OCI-LY1 (cell line): ENCODE data around the gene KRT10.
A peak's percentile ranks its signal among the peaks of the same experiment; 100 is the strongest.

Source experiments
- H2AFZ ChIP-seq: fragments of 200-600 bp; sonication (generic), shearing (Covaris generic); 2 replicates; pipeline ENCODE4 v1.6.0; 2014; ENCODE audit warnings: antibody characterized with exemption, mild to moderate bottlenecking, low read length
- H3F3A ChIP-seq: fragments of 200-600 bp; sonication (generic), shearing (Covaris generic); 2 replicates; pipeline ENCODE4 v1.6.0; 2014; ENCODE audit warnings: mild to moderate bottlenecking, antibody characterized with exemption, low read length, moderate library complexity; ENCODE audit not compliant: insufficient read depth
- H3K27ac ChIP-seq: fragments of 200-600 bp; sonication (generic); 2 replicates; pipeline ENCODE4 v1.5.1; 2014; ENCODE audit warnings: low read length, mixed run types, mild to moderate bottlenecking, low read depth; ENCODE audit not compliant: poor library complexity, severe bottlenecking
- H3K27me3 ChIP-seq: fragments of 200-600 bp; sonication (generic); 2 replicates; pipeline ENCODE4 v1.6.0; 2014; ENCODE audit warnings: antibody characterized with exemption, mild to moderate bottlenecking, low read length, moderate library complexity; ENCODE audit not compliant: insufficient read depth
- H3K36me3 ChIP-seq: fragments of 200-600 bp; sonication (generic); 2 replicates; pipeline ENCODE4 v1.6.1; 2014; ENCODE audit warnings: mild to moderate bottlenecking, antibody characterized with exemption, low read length, moderate library complexity, mixed read lengths; ENCODE audit not compliant: insufficient read depth
- H3K4me1 ChIP-seq: fragments of 200-600 bp; sonication (generic); 2 replicates; pipeline ENCODE4 v1.5.1; 2014; ENCODE audit warnings: mild to moderate bottlenecking, low read length, moderate library complexity; ENCODE audit not compliant: insufficient read depth, severe bottlenecking
- H3K4me2 ChIP-seq: fragments of 200-600 bp; sonication (generic), shearing (Covaris generic); 2 replicates; pipeline ENCODE4 v1.6.1; 2014; ENCODE audit warnings: low read length
- H3K4me3 ChIP-seq: fragments of 200-600 bp; sonication (generic); 2 replicates; pipeline ENCODE4 v1.5.1; 2014; ENCODE audit warnings: low read length, low read depth, mild to moderate bottlenecking, mixed read lengths; ENCODE audit not compliant: poor library complexity, severe bottlenecking
- H3K79me2 ChIP-seq: fragments of 200-600 bp; shearing (Covaris generic); 2 replicates; pipeline ENCODE4 v1.6.1; 2016; ENCODE audit warnings: mixed run types, low read length, mixed read lengths; ENCODE audit not compliant: insufficient read depth
- H3K9ac ChIP-seq: fragments of 200-600 bp; sonication (generic), shearing (Covaris generic); 2 replicates; pipeline ENCODE4 v1.6.1; 2014; ENCODE audit warnings: mild to moderate bottlenecking, low read length, mixed read lengths
- H3K9me2 ChIP-seq: fragments of 200-600 bp; sonication (generic), shearing (Covaris generic); 2 replicates; pipeline ENCODE4 v1.6.1; 2014; ENCODE audit warnings: low read depth, mild to moderate bottlenecking, low read length, mixed read lengths
- H3K9me3 ChIP-seq: fragments of 200-600 bp; shearing (Covaris generic); 2 replicates; pipeline ENCODE4 v1.6.1; 2014; ENCODE audit warnings: low read length, mixed read lengths
- H4K20me1 ChIP-seq: fragments of 200-600 bp; sonication (generic), shearing (Covaris generic); 2 replicates; pipeline ENCODE4 v1.6.0; 2016; ENCODE audit warnings: mild to moderate bottlenecking, low read length; ENCODE audit not compliant: insufficient read depth
- CTCF ChIP-seq: fragments of 200-600 bp; sonication (generic), shearing (Covaris generic); IDR thresholded peaks from 2 replicates; pipeline ENCODE4 v1.5.1; 2017; ENCODE audit warnings: mild to moderate bottlenecking, antibody characterized with exemption, low read length, moderate library complexity, mixed read lengths
- EZH2 ChIP-seq: fragments of 200-600 bp; sonication (generic), shearing (Covaris generic); IDR thresholded peaks from 2 replicates; pipeline ENCODE4 v1.8.0; 2017; ENCODE audit warnings: borderline replicate concordance, mixed run types, mild to moderate bottlenecking, antibody characterized with exemption, low read length, moderate library complexity, mixed read lengths

Gene KRT10

DNA sequence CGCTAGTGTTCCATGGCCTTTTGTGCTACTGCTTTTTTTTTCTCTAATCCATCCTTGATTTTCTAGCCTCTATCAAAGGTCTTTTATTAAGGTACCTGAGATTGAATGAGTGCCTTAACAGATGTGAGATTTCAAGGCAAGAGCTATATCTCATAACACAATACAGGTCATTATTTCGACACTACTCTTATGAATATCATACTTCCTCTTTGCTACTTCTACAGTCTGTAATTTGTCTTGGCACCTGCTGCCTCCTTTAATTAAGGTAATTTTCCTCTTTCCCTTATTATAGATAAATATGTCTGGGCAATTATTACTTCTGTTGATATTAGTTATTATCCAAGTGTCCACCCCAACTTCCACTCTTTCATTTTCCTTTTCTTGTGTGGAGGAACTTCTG, 27.9 kb downstream of the KRT10 start:
- TF ChIP-seq CTCF (no peak), EZH2 (no peak)
- Histone ChIP-seq H3K27me3 (no peaks in the 10 kb centered on the region; the same call in 1 of the 2 replicates), H3K36me3 (no peaks in the 10 kb centered on the region), H2AFZ (no peak overlapping the region), H4K20me1 (no peaks in the 10 kb centered on the region), H3K4me3 (no peak overlapping the region), H3K27ac (no peak overlapping the region), H3K79me2 (no peaks in the 10 kb centered on the region), H3F3A (no peaks in the 10 kb centered on the region), H3K9me2 (no peaks in the 10 kb centered on the region), H3K4me2 (no peak overlapping the region), H3K9me3 (no peaks in the 10 kb centered on the region), H3K9ac (no peak overlapping the region), H3K4me1 (no peaks in the 10 kb centered on the region)

DNA sequence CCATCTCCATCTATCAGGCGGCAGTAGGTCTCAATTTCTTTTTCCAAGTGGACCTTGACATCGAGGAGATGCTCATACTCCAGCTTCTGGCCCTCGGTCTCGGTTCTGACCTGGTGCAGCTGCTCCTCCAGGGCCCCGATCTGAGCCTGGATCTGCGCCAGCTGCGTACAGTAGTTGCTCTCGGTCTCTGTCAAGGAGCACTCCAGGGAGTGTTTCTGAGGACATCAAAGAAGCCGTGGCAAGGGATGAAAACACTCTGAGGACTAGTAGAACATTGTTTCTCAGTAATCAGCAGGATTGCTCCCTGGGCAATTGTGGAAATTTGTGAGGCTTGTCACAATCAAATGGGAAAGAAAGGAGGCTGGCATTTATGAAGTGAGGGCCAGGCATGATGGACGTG, 28.6 kb downstream of the KRT10 start:
- H3K79me2 ChIP-seq: no peaks in the 10 kb centered on the region
- no peaks in the 10 kb centered on the region for H3F3A ChIP-seq
- H3K9me2 ChIP-seq: no peaks in the 10 kb centered on the region
- H3K9ac ChIP-seq: no peak overlapping the region
- H4K20me1 ChIP-seq: no peaks in the 10 kb centered on the region
- H3K27me3 ChIP-seq: no peaks in the 10 kb centered on the region; the same call in 1 of the 2 replicates
- no peaks in the 10 kb centered on the region for H3K4me1 ChIP-seq
- no peaks in the 10 kb centered on the region for H3K36me3 ChIP-seq
- H2AFZ ChIP-seq: no peak overlapping the region
- no peak overlapping the region for H3K4me3 ChIP-seq
- no peak overlapping the region for H3K4me2 ChIP-seq
- TF ChIP-seq CTCF (no peak), EZH2 (no peak)
- no peaks in the 10 kb centered on the region for H3K9me3 ChIP-seq
- no peak overlapping the region for H3K27ac ChIP-seq

- Histone ChIP-seq H3K36me3 (no peaks in the 10 kb centered on the region), H3K27ac (no peak overlapping the region), H3K9ac (no peak overlapping the region), H3K27me3 (no peaks in the 10 kb centered on the region; the same call in 1 of the 2 replicates), H3F3A (no peaks in the 10 kb centered on the region), H3K9me2 (no peaks in the 10 kb centered on the region), H3K4me2 (no peak overlapping the region), H3K4me1 (no peaks in the 10 kb centered on the region), H2AFZ (no peak overlapping the region), H3K79me2 (no peaks in the 10 kb centered on the region), H3K4me3 (no peak overlapping the region), H4K20me1 (no peaks in the 10 kb centered on the region), H3K9me3 (no peaks in the 10 kb centered on the region)
- TF ChIP-seq CTCF (peak; percentile 58), EZH2 (no peak)
Measured at GRCh38 chr17:40791787-40792436, 30.5 kb downstream of the KRT10 start.
